ENCODE data around the gene USP10. TPM values are rescaled to one million over a fixed set of nuclear protein-coding genes. Genes with fewer than 3 reads are reported as not detected.

The USP10 gene
- total and polyA plus RNA-seq, 2 donors (not counting 3 experiments of a cell fraction or from before 2014, with no cell fraction given), result 84.0 to 115 TPM

DNA sequence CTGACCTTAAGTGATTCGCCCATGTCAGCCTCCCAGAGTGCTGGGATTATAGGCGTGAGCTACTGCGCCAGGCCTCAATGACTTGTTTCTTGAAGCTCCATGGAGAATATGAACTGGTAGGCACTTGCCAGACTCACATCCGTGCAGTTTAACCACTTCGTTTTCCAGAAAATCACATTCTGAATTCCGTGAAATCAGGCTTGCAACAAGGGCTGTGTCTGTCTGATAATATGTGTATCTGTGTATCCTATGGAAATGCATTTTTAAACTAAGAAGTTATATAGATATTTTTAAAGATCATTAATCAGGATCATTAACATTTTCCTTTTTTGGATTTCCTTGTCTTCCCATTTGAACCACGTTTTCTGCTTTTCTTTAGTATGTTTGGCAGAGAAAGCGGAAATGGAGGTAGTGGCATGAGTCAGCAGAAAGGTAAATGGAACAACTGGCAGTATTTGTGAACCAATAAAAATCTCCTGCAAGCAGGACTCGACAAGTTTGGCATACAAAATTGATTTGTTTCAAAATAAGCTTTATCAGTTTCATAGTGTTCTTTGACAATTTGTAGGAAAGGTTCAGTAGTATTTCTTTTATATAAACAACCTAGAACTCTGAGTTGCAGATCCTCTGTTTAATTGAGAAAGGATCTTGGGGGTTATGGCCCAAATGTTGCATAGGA lies 33.0 kb downstream of the USP10 start:
- Histone ChIP-seq H3K4me2 (ENCODE audit: insufficient read depth, low read length) (peak overlapping the region; percentile 62), H3K27me3 (ENCODE audit: control insufficient read depth in 2 of 2, insufficient read depth in 2 of 2, low read length in 2 of 2) (no peaks in the 10 kb centered on the region), H3K79me2 (ENCODE audit: control insufficient read depth, insufficient read depth, low read length) (peaks cover 84% of the 10 kb centered on the region), H3K9ac (replicated peaks; ENCODE audit: extremely low read depth, insufficient read depth, low read length) (no peak overlapping the region), H3K4me3 (replicated peaks in 1 of 3; ENCODE audit: insufficient read depth in 1 of 3, low read depth in 1 of 3, low read length in 3 of 3) (no peak overlapping the region), H3K36me3 (ENCODE audit: control insufficient read depth in 2 of 2, extremely low read depth in 1 of 2, insufficient read depth in 2 of 2, low read length in 2 of 2) (peaks cover 0 to 3% of the 10 kb centered on the region in 2 experiments), H3K4me1 (ENCODE audit: control insufficient read depth, extremely low read depth, insufficient read depth, low read length) (peaks cover 48% of the 10 kb centered on the region), H3K9me1 (replicated peaks; ENCODE audit: control insufficient read depth, extremely low read depth, insufficient read depth, low read length) (no peaks in the 10 kb centered on the region), H3K9me3 (replicated peaks; ENCODE audit: control insufficient read depth, insufficient read depth, low read length) (no peaks in the 10 kb centered on the region), H3K27ac (ENCODE audit: insufficient read depth, low read depth, low read length) (peak overlapping the region; percentile 61), H2AFZ (ENCODE audit: low read depth, low read length) (no peak overlapping the region), H4K20me1 (replicated peaks; ENCODE audit: control insufficient read depth, extremely low read depth, insufficient read depth, low read length) (no peaks in the 10 kb centered on the region)
- dilution Hi-C loops (cut with MboI; ENCODE audit: extremely low pct_ligation_motif_present, low sequenced_read_pairs), result no loop called here
- DNase-seq (ENCODE audit: low read depth, low spot score), result no peak
- intact Hi-C loops (cut with micrococcal nuclease), result no loop called here
- TF ChIP-seq, protein P1, sequence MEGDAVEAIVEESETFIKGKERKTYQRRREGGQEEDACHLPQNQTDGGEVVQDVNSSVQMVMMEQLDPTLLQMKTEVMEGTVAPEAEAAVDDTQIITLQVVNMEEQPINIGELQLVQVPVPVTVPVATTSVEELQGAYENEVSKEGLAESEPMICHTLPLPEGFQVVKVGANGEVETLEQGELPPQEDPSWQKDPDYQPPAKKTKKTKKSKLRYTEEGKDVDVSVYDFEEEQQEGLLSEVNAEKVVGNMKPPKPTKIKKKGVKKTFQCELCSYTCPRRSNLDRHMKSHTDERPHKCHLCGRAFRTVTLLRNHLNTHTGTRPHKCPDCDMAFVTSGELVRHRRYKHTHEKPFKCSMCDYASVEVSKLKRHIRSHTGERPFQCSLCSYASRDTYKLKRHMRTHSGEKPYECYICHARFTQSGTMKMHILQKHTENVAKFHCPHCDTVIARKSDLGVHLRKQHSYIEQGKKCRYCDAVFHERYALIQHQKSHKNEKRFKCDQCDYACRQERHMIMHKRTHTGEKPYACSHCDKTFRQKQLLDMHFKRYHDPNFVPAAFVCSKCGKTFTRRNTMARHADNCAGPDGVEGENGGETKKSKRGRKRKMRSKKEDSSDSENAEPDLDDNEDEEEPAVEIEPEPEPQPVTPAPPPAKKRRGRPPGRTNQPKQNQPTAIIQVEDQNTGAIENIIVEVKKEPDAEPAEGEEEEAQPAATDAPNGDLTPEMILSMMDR (IDR thresholded peaks at IDR 0.05; ENCODE audit: extremely low read depth in 1 of 2, insufficient read depth in 1 of 2, low read depth in 1 of 2, low read length in 2 of 2), result no peak
- TF ChIP-seq POLR2A (IDR thresholded peaks at IDR 0.05; ENCODE audit: low read depth, low read length) (no peak), FOS (IDR thresholded peaks at IDR 0.05; ENCODE audit: borderline replicate concordance, insufficient read depth, low read length) (no peak), JUN (IDR thresholded peaks at IDR 0.05; ENCODE audit: borderline replicate concordance, insufficient read depth, insufficient read length, low read depth) (no peak), POLR2AphosphoS5 (IDR thresholded peaks at IDR 0.05; ENCODE audit: insufficient read depth, low read depth, low read length) (no peak), EZH2 (IDR thresholded peaks at IDR 0.05; ENCODE audit: borderline replicate concordance, low read depth, low read length, severe bottlenecking) (no peak), MYC (IDR thresholded peaks at IDR 0.05; ENCODE audit: low read depth, low read length) (no peak), GATA2 (IDR thresholded peaks at IDR 0.05; ENCODE audit: insufficient read depth, insufficient read length, low read depth, low read length) (no peak)
- FAIRE-seq, result no peak
- no TSS peak for BruUV-seq (replicated peaks)
- CTCF ChIA-PET, result no interaction called here
- POLR2A ChIA-PET, result no interaction called here

All from endothelial cell of umbilical vein (primary cell).